Esophagus muscularis mucosa (tissue), 4 donors: Measurements from ENCODE around the gene NELFB. TPM values are rescaled to one million over a fixed set of nuclear protein-coding genes. Genes with fewer than 3 reads are reported as not detected.
A peak's percentile ranks its signal among the peaks of the same experiment; 100 is the strongest.

Experiments
- DNase-seq: peaks from one replicate; pipeline ENCODE4 v3.0.0-alpha.2; 2017; ENCODE audit errors: extremely low spot score
- H3K27ac ChIP-seq, 4 donors: fragments of 200-600 bp; sonication (generic); replicated peaks in 1 of 4; 1 replicate in 3 of 4; 2 replicates in 1 of 4; pipeline ENCODE4 v1.5.1; 2016 to 2019; ENCODE audit warnings: mild to moderate bottlenecking in 1 of 4
- H3K27me3 ChIP-seq, 4 donors: fragments of 200-600 bp; sonication (generic); one replicate each; pipeline versions ENCODE4 v1.5.1 to v1.6.0; 2016 to 2019
- H3K36me3 ChIP-seq, 4 donors: fragments of 200-600 bp; sonication (generic); one replicate each; pipeline ENCODE4 v1.5.1; 2016 to 2019
- H3K4me1 ChIP-seq, 4 donors: fragments of 200-600 bp; sonication (generic); one replicate each; pipeline ENCODE4 v1.5.1; 2016 to 2019
- H3K4me3 ChIP-seq, 4 donors: fragments of 200-600 bp; sonication (generic); 1 replicate in 2 of 4; 2 replicates in 2 of 4; pipeline ENCODE4 v1.5.1; 2016 to 2019; ENCODE audit warnings: mild to moderate bottlenecking in 4 of 4, moderate library complexity in 1 of 4
- H3K9me3 ChIP-seq, 4 donors: fragments of 200-600 bp; sonication (generic); 1 replicate in 3 of 4; 2 replicates in 1 of 4; pipeline ENCODE4 v1.5.1; 2016 to 2019
- EP300 ChIP-seq: sonication (generic); formaldehyde crosslinking; IDR thresholded peaks from one replicate; pipeline ENCODE4 v1.6.1; 2017; ENCODE audit warnings: antibody characterized with exemption
- POLR2A ChIP-seq: fragments of 450-650 bp; IDR thresholded peaks from one replicate; pipeline ENCODE4 v1.6.1; 2017; ENCODE audit warnings: antibody characterized with exemption, moderate library complexity, mild to moderate bottlenecking, low read depth
- POLR2AphosphoS5 ChIP-seq, 2 donors: sonication (generic); formaldehyde crosslinking; IDR thresholded peaks; one replicate each; pipeline ENCODE4 v1.6.1; 2017; ENCODE audit warnings: antibody characterized with exemption in 2 of 2
- WGBS: methylation state at CpG from one replicate; pipeline ENCODE4 v1.1.5; 2018; 5-methylcytosine and 5-hydroxymethylcytosine counted together
- intact Hi-C: fragments of 100-400 bp; cut with DNase I; formaldehyde crosslinking; loops from one replicate; pipeline ENCODE4 v1.15.1; 2023
- total RNA-seq, 4 donors: library from RNA; depleted of rRNA; stranded (reverse); fragments of >200 nt; gene quantifications; one replicate each; pipeline versions ENCODE4 v1.1.0 to v1.2.1, GENCODE V29; 2016
- TF ChIP-seq, protein P1 (sequence below), 3 experiments: fragments of 200-600 bp in 2 of 3; fragments of 450-650 bp in 1 of 3; sonication (generic) in 2 of 3; IDR thresholded peaks; one replicate each; pipeline ENCODE4 v1.5.1; 2017 to 2019; ENCODE audit warnings: antibody characterized with exemption in 3 of 3, mild to moderate bottlenecking in 2 of 3, moderate library complexity in 1 of 3

NELFB gene
- total RNA-seq, 4 donors from 2014 or later = 26.6 to 73.2 (median 48.8) TPM

DNA sequence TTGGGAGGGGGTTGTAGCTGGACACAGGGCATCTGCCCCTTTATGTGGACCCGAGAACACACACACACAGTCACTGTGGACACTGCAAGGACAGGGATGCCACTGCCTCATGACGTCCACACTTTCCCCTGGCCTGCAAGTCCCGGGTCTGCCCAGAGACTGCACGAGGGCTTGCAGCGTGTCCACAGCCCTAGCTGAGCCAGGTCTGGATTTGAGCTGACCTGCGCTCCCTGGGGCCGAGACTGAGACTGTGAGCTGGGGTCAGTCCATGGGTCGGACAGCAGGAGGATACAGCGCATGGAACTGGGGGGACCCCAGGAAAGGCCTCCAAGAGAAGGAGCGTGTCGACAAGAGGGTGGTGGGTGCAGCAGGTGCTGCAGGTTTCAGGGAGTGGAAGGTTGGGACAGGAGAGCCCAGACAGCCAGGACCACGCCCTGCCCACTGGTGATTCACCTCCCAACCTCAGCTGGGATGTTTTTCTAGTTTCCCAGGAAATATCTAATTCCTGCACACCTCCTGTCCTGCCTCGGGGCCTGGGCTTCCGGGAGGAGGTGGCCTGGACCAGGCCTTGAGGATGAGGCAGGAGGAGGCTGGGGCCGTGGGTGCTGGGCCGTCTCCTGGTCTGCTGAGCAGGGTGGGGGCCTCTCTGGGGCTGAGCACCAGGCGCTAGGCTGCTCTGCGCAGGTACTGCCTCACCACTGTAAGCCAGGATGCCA is 28.6 kb upstream of the NELFB start:
- no peak overlapping the region for H3K4me3 ChIP-seq
- H3K9me3 ChIP-seq = no peaks in the 10 kb centered on the region
- no peak for TF ChIP-seq POLR2AphosphoS5 (IDR thresholded peaks at IDR 0.05)
- intact Hi-C loops = loop anchor here (2.0 kb wide), 1 partner anchor 108 kb away; no protein-coding TSS in a partner anchor
- no peaks in the 10 kb centered on the region for H3K36me3 ChIP-seq
- peaks cover 0 to 51% (median 35%) of the 10 kb centered on the region in 4 donors for H3K27me3 ChIP-seq
- peaks cover 17 to 34% (median 31%) of the 10 kb centered on the region in 4 donors for H3K4me1 ChIP-seq
- no peak for DNase-seq
- WGBS = 68% methylated on average over 16 of the region's 18 CpGs
- no peak overlapping the region for H3K27ac ChIP-seq

DNA sequence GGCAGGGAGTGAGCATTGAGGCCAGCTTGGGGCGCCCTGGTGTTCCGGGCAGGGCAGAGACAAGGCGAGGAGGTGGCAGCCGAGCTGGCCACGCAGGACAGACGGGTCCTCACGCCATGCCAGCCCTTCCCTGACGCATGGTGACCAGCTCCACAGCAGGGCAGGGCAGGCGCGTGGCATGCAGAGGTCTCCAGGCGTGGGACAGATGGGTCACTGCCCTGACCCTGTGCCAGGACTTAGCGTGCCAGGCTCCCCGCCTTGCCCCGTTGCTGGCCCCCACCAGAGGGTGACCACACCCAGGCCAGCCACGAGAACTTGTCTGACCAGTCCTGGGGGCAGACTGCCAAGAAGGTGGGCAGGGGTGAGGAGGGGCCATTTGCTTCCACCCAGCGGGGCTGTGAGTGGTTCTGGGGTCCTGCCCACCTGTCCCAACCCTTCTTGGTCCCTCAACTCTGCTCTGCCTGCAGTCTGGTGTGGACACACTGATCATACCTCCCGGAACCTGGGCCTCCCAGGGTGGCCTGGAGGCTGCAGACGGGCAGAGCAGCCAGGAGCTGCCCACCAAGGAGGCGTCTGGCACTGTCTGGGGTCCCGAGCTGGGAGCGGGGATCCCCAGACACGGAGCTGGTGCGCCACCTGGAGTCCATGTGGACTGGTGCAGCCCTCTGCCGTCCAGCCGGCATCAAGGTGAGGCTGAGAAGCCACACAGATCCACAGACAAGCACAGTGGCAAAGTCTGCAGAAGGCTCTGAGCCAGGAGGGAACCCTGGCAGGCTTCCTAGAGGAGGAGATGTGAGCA is 27.9 kb upstream of the NELFB start, which contains the start of gene RNF224:
RNF224 (plus strand) TSS at position 449 of the 799 bp plus-strand sequence. CDS start 834 bp downstream, outside the sequence.
- intact Hi-C loops = loop anchor here (2.0 kb wide), 1 partner anchor 108 kb away; no protein-coding TSS in a partner anchor
- no peak within 1 kb of the TSS for H3K27ac ChIP-seq
- DNase-seq = no peak

DNA sequence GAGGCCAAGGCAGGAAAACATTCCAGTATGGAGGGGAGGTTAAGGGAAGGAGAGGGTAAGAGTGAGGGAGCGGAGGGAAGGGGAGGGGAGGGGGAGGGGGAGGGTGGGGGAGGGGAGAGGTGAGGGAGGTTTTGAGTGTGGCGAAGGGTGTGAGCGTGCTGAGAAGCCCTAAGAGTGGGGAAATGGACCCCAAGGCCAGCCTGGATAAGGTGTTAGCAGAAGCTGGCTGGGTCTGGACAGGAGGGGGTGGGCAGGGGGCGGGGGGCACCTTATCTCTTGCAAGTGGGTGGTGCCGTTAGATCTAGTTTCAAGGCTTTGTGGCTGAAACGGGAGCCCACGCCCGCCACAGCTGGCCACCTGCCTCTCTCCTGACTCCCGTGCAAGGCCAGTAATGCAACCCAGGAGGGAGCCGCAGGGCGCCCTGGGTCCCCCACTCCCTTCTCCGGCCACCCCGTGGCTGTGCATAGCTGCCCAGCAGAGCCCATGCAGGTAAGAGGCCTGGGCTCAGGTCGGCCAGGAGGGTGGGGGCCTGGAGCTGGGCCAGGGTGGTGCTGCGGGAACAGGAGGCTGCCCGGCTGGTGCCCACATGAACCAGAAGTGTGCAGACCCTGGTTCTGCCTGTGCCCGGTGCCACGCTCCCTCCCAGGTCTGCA is 27.1 kb upstream of the NELFB start:
- peaks cover 0 to 65% (median 44%) of the 10 kb centered on the region in 4 donors for H3K27me3 ChIP-seq
- TF ChIP-seq POLR2AphosphoS5 (IDR thresholded peaks at IDR 0.05) (no peak), EP300 (no peak), POLR2A (no peak)
- TF ChIP-seq, protein P1, sequence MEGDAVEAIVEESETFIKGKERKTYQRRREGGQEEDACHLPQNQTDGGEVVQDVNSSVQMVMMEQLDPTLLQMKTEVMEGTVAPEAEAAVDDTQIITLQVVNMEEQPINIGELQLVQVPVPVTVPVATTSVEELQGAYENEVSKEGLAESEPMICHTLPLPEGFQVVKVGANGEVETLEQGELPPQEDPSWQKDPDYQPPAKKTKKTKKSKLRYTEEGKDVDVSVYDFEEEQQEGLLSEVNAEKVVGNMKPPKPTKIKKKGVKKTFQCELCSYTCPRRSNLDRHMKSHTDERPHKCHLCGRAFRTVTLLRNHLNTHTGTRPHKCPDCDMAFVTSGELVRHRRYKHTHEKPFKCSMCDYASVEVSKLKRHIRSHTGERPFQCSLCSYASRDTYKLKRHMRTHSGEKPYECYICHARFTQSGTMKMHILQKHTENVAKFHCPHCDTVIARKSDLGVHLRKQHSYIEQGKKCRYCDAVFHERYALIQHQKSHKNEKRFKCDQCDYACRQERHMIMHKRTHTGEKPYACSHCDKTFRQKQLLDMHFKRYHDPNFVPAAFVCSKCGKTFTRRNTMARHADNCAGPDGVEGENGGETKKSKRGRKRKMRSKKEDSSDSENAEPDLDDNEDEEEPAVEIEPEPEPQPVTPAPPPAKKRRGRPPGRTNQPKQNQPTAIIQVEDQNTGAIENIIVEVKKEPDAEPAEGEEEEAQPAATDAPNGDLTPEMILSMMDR (IDR thresholded peaks at IDR 0.05) = no peak
- no peaks in the 10 kb centered on the region for H3K9me3 ChIP-seq
- 13% methylated on average over 4 of the region's 18 CpGs for WGBS
- H3K4me1 ChIP-seq = peaks cover 8 to 22% (median 19%) of the 10 kb centered on the region in 4 donors
- H3K27ac ChIP-seq = no peak overlapping the region
- H3K36me3 ChIP-seq = no peaks in the 10 kb centered on the region
- no peak for DNase-seq
- no peak overlapping the region for H3K4me3 ChIP-seq
- intact Hi-C loops = loop anchor here (2.0 kb wide), 1 partner anchor 109 kb away; no protein-coding TSS in a partner anchor

More for the DNA sequence above, 27.9 kb upstream of the NELFB start, which contains the start of gene RNF224:
- TF ChIP-seq POLR2A = no peak
- TF ChIP-seq POLR2AphosphoS5 (IDR thresholded peaks at IDR 0.05) = peak in 1 of 2 donors; percentile 19
- TF ChIP-seq, protein P1 (IDR thresholded peaks at IDR 0.05) = peak; percentile 74 to 95 (median 86)
- H3K9me3 ChIP-seq = no peaks in the 10 kb centered on the region
- 3% methylated on average over 6 of the region's 25 CpGs for WGBS
- no peak within 1 kb of the TSS for H3K4me3 ChIP-seq
- H3K4me1 ChIP-seq = peaks cover 15 to 30% (median 27%) of the 10 kb centered on the region in 4 donors
- peaks cover 0 to 58% (median 40%) of the 10 kb centered on the region in 4 donors for H3K27me3 ChIP-seq
- H3K36me3 ChIP-seq = no peaks in the 10 kb centered on the region

DNA sequence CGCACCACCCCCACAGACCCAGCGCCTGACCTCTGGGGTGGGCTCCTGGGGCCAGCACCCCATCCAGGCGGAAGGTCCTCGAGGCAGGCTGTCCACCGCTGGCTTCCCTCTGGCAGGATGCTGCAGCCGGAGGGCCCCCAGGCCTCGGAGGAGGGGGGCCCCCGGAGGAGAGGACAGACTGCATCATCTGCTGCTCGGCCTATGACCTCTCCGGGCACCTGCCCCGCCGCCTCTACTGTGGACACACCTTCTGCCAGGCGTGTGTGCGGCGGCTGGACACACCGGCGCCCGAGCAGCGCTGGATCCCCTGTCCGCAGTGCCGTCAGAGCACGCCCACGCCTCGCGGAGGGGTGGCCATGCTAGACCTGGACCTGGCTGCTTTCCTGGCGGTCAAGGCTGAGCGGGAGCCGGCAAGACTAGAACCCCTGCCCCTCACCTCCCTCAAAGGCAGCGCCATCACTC is 26.6 kb upstream of the NELFB start:
- TF ChIP-seq, protein P1 (IDR thresholded peaks at IDR 0.05) = no peak
- no peak for TF ChIP-seq EP300
- no peak for TF ChIP-seq POLR2AphosphoS5 (IDR thresholded peaks at IDR 0.05)
- TF ChIP-seq POLR2A = no peak
- 58% methylated on average over 8 of the region's 29 CpGs for WGBS
- intact Hi-C loops = no loop called here
- H3K27me3 ChIP-seq = peaks cover 0 to 71% (median 44%) of the 10 kb centered on the region in 4 donors
- H3K9me3 ChIP-seq = no peaks in the 10 kb centered on the region
- DNase-seq = no peak
- no peak overlapping the region for H3K27ac ChIP-seq
- H3K4me1 ChIP-seq = peaks cover 7 to 21% (median 18%) of the 10 kb centered on the region in 4 donors
- no peaks in the 10 kb centered on the region for H3K36me3 ChIP-seq
- no peak overlapping the region for H3K4me3 ChIP-seq
